ENCODE results near the gene PRLH.

PRLH gene

DNA sequence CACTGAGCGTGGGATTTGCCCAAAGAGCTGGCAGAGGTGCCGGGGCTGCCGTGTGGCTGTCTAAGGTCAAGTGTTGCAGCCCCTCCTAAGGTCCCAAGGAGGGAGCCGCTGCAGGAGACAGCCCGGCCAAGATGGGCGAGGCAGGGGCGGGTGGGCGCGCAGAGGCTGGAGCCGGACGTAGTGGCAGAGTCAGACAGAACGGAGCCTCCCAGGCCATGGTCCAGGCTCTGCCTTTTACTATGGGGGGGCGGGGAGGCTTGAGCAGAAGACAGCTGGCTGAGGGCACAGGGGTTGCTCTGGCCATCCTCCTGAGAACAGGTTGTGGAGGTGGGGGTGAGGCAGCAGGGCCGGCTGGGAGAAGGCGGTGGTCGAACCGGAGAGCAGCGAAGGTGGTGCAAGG lies 27.5 kb upstream of the PRLH start:
- TF ChIP-seq, protein P1, sequence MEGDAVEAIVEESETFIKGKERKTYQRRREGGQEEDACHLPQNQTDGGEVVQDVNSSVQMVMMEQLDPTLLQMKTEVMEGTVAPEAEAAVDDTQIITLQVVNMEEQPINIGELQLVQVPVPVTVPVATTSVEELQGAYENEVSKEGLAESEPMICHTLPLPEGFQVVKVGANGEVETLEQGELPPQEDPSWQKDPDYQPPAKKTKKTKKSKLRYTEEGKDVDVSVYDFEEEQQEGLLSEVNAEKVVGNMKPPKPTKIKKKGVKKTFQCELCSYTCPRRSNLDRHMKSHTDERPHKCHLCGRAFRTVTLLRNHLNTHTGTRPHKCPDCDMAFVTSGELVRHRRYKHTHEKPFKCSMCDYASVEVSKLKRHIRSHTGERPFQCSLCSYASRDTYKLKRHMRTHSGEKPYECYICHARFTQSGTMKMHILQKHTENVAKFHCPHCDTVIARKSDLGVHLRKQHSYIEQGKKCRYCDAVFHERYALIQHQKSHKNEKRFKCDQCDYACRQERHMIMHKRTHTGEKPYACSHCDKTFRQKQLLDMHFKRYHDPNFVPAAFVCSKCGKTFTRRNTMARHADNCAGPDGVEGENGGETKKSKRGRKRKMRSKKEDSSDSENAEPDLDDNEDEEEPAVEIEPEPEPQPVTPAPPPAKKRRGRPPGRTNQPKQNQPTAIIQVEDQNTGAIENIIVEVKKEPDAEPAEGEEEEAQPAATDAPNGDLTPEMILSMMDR (IDR thresholded peaks at IDR 0.05; ENCODE audit: insufficient read depth, low read depth, low read length, missing control alignments): no peak
- H3K4me3 ChIP-seq (ENCODE audit: low read length): no peak overlapping the region
- no peak for DNase-seq (ENCODE audit: low read depth)

DNA sequence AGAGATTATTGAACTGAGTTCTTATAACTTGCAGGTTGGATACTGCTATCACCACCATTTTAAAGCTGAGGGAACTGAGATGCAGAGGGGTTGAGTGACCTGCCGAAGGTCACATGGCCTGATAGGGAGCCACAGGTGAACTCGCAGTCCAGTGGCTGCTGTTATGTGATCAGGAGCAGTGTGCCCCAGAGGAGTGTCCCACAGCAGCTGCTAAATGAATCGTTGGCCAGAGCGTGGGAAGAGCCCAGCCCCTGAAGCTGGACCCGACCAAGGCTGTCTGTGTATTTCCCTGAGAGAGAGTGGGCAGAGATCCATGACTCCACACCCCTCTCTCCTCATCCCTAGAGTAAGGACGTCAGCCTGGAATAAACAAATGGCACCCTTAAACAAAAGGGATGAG lies 26.7 kb upstream of the PRLH start:
- TF ChIP-seq, protein P1 (IDR thresholded peaks at IDR 0.05; ENCODE audit: insufficient read depth, low read depth, low read length, missing control alignments): no peak
- DNase-seq (ENCODE audit: low read depth): no peak
- H3K4me3 ChIP-seq (ENCODE audit: low read length): no peak overlapping the region

DNA sequence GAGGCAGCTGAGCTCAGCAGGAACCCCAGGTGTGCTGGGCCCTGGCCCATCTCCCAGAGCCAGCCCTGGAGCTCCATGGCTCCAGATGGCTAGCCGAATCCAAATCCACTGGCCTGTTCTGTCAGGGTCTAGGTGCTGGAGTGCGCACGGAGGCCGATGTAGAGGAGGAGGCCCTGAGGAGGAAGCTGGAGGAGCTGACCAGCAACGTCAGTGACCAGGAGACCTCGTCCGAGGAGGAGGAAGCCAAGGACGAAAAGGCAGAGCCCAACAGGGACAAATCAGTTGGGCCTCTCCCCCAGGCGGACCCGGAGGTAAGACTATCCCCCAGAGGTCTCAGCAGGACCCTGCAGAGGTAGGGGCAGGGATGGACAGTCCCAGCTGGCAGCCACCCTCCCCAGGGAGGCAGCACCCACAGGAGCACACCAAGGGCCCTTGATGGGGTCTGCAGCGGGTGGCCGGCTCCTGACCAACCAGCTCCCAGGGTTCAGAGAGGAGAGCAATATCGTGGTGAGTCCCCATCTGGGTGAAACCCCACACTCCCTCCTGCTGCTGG lies 26.1 kb upstream of the PRLH start:
- TF ChIP-seq, protein P1 (IDR thresholded peaks at IDR 0.05; ENCODE audit: insufficient read depth, low read depth, low read length, missing control alignments): no peak
- DNase-seq (ENCODE audit: low read depth): no peak
- no peak overlapping the region for H3K4me3 ChIP-seq (ENCODE audit: low read length)

DNA sequence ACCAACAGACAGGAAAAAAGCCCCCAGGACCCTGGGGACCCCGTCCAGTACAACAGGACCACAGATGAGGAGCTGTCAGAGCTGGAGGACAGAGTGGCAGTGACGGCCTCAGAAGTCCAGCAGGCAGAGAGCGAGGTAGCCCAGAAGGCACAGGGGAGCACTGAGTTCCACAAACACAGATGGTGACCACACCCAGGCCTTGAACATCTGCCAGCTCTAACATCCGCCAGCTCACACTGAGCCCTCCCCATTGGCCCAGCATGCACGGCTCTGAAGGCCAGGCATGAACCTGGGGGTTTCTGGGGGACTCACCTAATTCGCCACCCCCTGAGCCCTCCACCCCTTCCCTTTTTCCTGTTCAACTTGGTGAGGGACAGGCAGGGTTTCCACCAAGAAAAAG lies 25.6 kb upstream of the PRLH start:
- TF ChIP-seq, protein P1 (IDR thresholded peaks at IDR 0.05; ENCODE audit: insufficient read depth, low read depth, low read length, missing control alignments): no peak
- peak; percentile 49 for DNase-seq (ENCODE audit: low read depth)
- H3K4me3 ChIP-seq (ENCODE audit: low read length): no peak overlapping the region

DNA sequence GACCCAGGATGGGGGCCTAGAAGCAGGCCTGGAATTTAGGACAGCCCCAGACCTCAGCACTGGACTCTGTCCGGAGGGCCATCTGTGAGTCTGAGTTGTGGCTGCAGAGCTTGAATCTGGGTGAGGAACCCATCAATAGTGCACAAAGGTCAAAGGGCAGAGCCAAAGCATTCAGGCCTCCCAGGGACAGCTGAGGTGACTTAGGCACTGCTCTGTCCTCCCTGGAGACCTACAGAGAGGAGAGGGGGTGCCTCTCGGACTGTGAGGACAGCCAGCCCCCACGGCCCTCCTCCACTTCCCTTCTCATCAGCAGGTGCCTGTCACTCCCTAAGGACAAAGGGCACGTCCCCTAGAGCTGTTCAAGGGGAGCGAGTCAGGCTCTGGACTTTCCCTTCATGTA lies 25.1 kb upstream of the PRLH start:
- H3K4me3 ChIP-seq (ENCODE audit: low read length): no peak overlapping the region
- TF ChIP-seq, protein P1 (IDR thresholded peaks at IDR 0.05; ENCODE audit: insufficient read depth, low read depth, low read length, missing control alignments): no peak
- DNase-seq (ENCODE audit: low read depth): no peak

DNA sequence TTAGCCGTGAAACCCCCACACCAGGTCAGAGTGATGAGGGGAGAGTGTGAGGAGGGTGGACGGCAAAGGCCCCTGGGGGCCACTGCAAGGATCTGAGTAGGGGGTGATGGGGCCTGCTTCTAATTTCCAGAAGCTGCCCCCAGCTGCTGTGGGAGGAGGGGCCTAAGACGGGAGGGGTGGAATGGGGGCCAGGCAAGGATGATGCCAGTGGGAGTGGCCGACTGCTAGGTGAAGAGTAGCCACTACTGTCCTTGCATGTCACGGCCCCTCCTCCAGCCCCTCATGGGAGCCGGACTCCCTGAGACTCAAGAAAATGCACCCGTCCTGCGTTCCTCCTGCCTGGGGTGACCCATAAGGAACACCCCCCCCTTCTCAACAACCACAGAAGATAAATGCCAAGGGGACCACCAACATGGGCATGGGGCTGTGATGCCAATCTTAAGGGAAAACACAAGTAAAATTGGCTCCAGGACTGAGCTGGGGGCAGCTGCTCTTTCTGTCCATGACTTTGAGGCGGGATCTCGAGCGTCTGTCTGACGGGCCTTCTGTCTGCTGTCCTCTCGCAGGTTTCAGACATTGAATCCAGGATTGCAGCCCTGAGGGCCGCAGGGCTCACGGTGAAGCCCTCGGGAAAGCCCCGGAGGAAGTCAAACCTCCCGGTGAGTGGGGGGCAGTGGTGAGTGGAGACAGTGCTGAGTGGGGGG lies 24.2 kb upstream of the PRLH start:
- no peak for DNase-seq (ENCODE audit: low read depth)
- TF ChIP-seq, protein P1 (IDR thresholded peaks at IDR 0.05; ENCODE audit: insufficient read depth, low read depth, low read length, missing control alignments): no peak
- H3K4me3 ChIP-seq (ENCODE audit: low read length): no peak overlapping the region

All from epithelial cell of esophagus (primary cell).